Osteoblast (primary cell): ENCODE measurements around the gene NTM. TPM values are rescaled to one million over a fixed set of nuclear protein-coding genes. Genes with fewer than 3 reads are reported as not detected.

Experiments
- DNase-seq: peaks from one replicate; pipeline ENCODE4 v3.0.0; 2011; ENCODE audit warnings: low spot score, mixed read lengths; ENCODE audit not compliant: insufficient read length; ENCODE audit errors: missing footprints
- H2AFZ ChIP-seq: 2 replicates; pipeline ENCODE4 v1.6.0; 2011; ENCODE audit warnings: mild to moderate bottlenecking, low read length
- H3K27ac ChIP-seq: 2 replicates; pipeline ENCODE4 v1.5.1; 2011; ENCODE audit warnings: mild to moderate bottlenecking, low read depth, low read length, moderate library complexity
- H3K27me3 ChIP-seq: 2 replicates; pipeline ENCODE4 v1.6.0; 2012; ENCODE audit warnings: mild to moderate bottlenecking, control low read depth, inconsistent platforms, low read length, moderate library complexity; ENCODE audit not compliant: insufficient read depth
- H3K36me3 ChIP-seq: 2 replicates; pipeline ENCODE4 v1.5.1; 2011; ENCODE audit warnings: mild to moderate bottlenecking, low read length, control low read depth, moderate library complexity; ENCODE audit not compliant: insufficient read depth
- H3K4me1 ChIP-seq: 2 replicates; pipeline ENCODE4 v1.5.1; 2011; ENCODE audit warnings: mild to moderate bottlenecking, low read length, control low read depth, moderate library complexity; ENCODE audit not compliant: insufficient read depth
- H3K4me2 ChIP-seq: 2 replicates; pipeline ENCODE4 v1.6.0; 2011; ENCODE audit warnings: mild to moderate bottlenecking, low read length; ENCODE audit not compliant: insufficient read depth
- H3K4me3 ChIP-seq: fragments of 200-600 bp; sonication (generic); 3 replicates; pipeline ENCODE4 v1.5.1; 2012; ENCODE audit warnings: mild to moderate bottlenecking, low read length, inconsistent platforms; ENCODE audit not compliant: insufficient read depth
- H3K79me2 ChIP-seq: 2 replicates; pipeline ENCODE4 v1.6.0; 2012; ENCODE audit warnings: mild to moderate bottlenecking, low read length, control low read depth, inconsistent platforms; ENCODE audit not compliant: insufficient read depth
- H3K9me3 ChIP-seq: 2 replicates; pipeline ENCODE4 v1.5.1; 2011; ENCODE audit warnings: low read depth, low read length, control low read depth
- H4K20me1 ChIP-seq: 2 replicates; pipeline ENCODE4 v1.6.0; 2012; ENCODE audit warnings: mild to moderate bottlenecking, low read length, control low read depth; ENCODE audit not compliant: insufficient read depth
- CTCF ChIP-seq: IDR thresholded peaks from 2 replicates; pipeline ENCODE4 v1.5.1; 2011; ENCODE audit warnings: mild to moderate bottlenecking, low read depth, low read length, moderate library complexity; ENCODE audit errors: extremely low read depth
- total RNA-seq: library from RNA; depleted of rRNA; stranded (reverse); fragments of >200 nt; gene quantifications from 2 replicates; pipeline ENCODE4 v1.2.3, GENCODE V29; 2012

NTM gene
- total RNA-seq, 1 donor: 48.1 TPM

GRCh38 chr11:131776211-131776610 is 405.8 kb downstream of the NTM start:
- Histone ChIP-seq H3K27ac (no peak overlapping the region), H3K9me3 (no peaks in the 10 kb centered on the region), H3K79me2 (no peaks in the 10 kb centered on the region), H3K27me3 (peaks cover 9% of the 10 kb centered on the region), H2AFZ (no peak overlapping the region), H3K4me1 (peaks cover 15% of the 10 kb centered on the region), H3K36me3 (no peaks in the 10 kb centered on the region), H3K4me2 (no peak overlapping the region), H3K4me3 (no peak overlapping the region), H4K20me1 (no peaks in the 10 kb centered on the region)
- no peak for TF ChIP-seq CTCF
- DNase-seq: no peak

GRCh38 chr11:131785801-131786200 is 415.4 kb downstream of the NTM start:
- DNase-seq: no peak
- no peaks in the 10 kb centered on the region for H4K20me1 ChIP-seq
- no peaks in the 10 kb centered on the region for H3K9me3 ChIP-seq
- H3K27me3 ChIP-seq: peaks cover 24% of the 10 kb centered on the region
- H3K79me2 ChIP-seq: no peaks in the 10 kb centered on the region
- H3K4me3 ChIP-seq: no peak overlapping the region
- no peaks in the 10 kb centered on the region for H3K4me1 ChIP-seq
- no peak for TF ChIP-seq CTCF
- no peaks in the 10 kb centered on the region for H3K36me3 ChIP-seq
- H3K4me2 ChIP-seq: no peak overlapping the region
- no peak overlapping the region for H2AFZ ChIP-seq
- H3K27ac ChIP-seq: no peak overlapping the region

- H3K4me1 ChIP-seq: no peaks in the 10 kb centered on the region
- H3K36me3 ChIP-seq: no peaks in the 10 kb centered on the region
- no peaks in the 10 kb centered on the region for H3K79me2 ChIP-seq
- no peak overlapping the region for H3K4me2 ChIP-seq
- H2AFZ ChIP-seq: no peak overlapping the region
- H3K4me3 ChIP-seq: no peak overlapping the region
- TF ChIP-seq CTCF: no peak
- no peaks in the 10 kb centered on the region for H3K9me3 ChIP-seq
- peaks cover 27% of the 10 kb centered on the region for H3K27me3 ChIP-seq
- no peaks in the 10 kb centered on the region for H4K20me1 ChIP-seq
- no peak overlapping the region for H3K27ac ChIP-seq
- DNase-seq: no peak
These were observed 416.7 kb downstream of the NTM start for GRCh38 chr11:131787119-131787518.

GRCh38 chr11:131790586-131790985 is 420.2 kb downstream of the NTM start:
- DNase-seq: no peak
- H3K4me3 ChIP-seq: no peak overlapping the region
- no peaks in the 10 kb centered on the region for H3K4me1 ChIP-seq
- no peak overlapping the region for H3K4me2 ChIP-seq
- H2AFZ ChIP-seq: no peak overlapping the region
- H3K36me3 ChIP-seq: no peaks in the 10 kb centered on the region
- TF ChIP-seq CTCF: no peak
- H3K79me2 ChIP-seq: no peaks in the 10 kb centered on the region
- no peaks in the 10 kb centered on the region for H3K9me3 ChIP-seq
- no peaks in the 10 kb centered on the region for H4K20me1 ChIP-seq
- peaks cover 36% of the 10 kb centered on the region for H3K27me3 ChIP-seq
- H3K27ac ChIP-seq: no peak overlapping the region
